NCI-H1105 (cell line): Measurements from ENCODE around the gene CITED2.

Source experiments
- DNase-seq: peaks from one replicate; lab custom pipeline; 2025; lab: John Stamatoyannopoulos, UW

CITED2 gene

GRCh38 chr6:139329224-139329623 lies 45.2 kb downstream of the CITED2 start:
- DNase-seq: no peak

GRCh38 chr6:139327038-139327437 lies 47.4 kb downstream of the CITED2 start:
- DNase-seq: no peak

GRCh38 chr6:139325686-139326085 lies 48.8 kb downstream of the CITED2 start:
- DNase-seq: no peak

- DNase-seq: no peak
Observed at GRCh38 chr6:139325125-139325524, 49.3 kb downstream of the CITED2 start.

- no peak for DNase-seq
Observed at GRCh38 chr6:139324301-139324555, 50.2 kb downstream of the CITED2 start.

GRCh38 chr6:139323511-139324300 lies 50.7 kb downstream of the CITED2 start:
- DNase-seq: no peak
